Small intestine (tissue), 7 donors: ENCODE results near the gene NT5M. TPM values are rescaled to one million over a fixed set of nuclear protein-coding genes. Genes with fewer than 3 reads are reported as not detected.

ENCODE experiments used
- DNase-seq, 2 donors: peaks; one replicate each; pipeline versions ENCODE4 v3.0.0 to v3.0.0-alpha.2; 2013
- FAIRE-seq: peaks from 2 replicates; lab custom pipeline; 2012; peaks lifted over from hg19 to GRCh38; lab: Jason Lieb, UNC
- H3K27ac ChIP-seq, 3 donors: one replicate each; pipeline ENCODE4 v1.5.1; 2013; ENCODE audit warnings: low read length in 2 of 3, mild to moderate bottlenecking in 2 of 3, control low read depth in 1 of 3, inconsistent platforms in 1 of 3, low read depth in 1 of 3, moderate library complexity in 1 of 3
- H3K27me3 ChIP-seq, 3 donors: one replicate each; pipeline ENCODE4 v1.6.1; 2013; ENCODE audit warnings: low read length in 3 of 3, inconsistent platforms in 1 of 3; ENCODE audit not compliant: control insufficient read depth in 3 of 3, insufficient read depth in 3 of 3
- H3K36me3 ChIP-seq, 3 donors: one replicate each; pipeline ENCODE4 v1.6.1; 2013; ENCODE audit warnings: low read length in 3 of 3, inconsistent platforms in 1 of 3, low read depth in 1 of 3, mild to moderate bottlenecking in 1 of 3, moderate library complexity in 1 of 3; ENCODE audit not compliant: control insufficient read depth in 3 of 3, insufficient read depth in 2 of 3
- H3K4me1 ChIP-seq, 3 donors: one replicate each; pipeline ENCODE4 v1.6.1; 2013; ENCODE audit warnings: low read length in 2 of 3, inconsistent platforms in 1 of 3, low read depth in 1 of 3, mild to moderate bottlenecking in 1 of 3, moderate library complexity in 1 of 3; ENCODE audit not compliant: control insufficient read depth in 3 of 3, insufficient read depth in 2 of 3
- H3K4me3 ChIP-seq, 3 donors: one replicate each; pipeline ENCODE4 v1.5.1; 2013; ENCODE audit warnings: low read length in 3 of 3, control low read depth in 1 of 3, inconsistent platforms in 1 of 3, low read depth in 1 of 3, mild to moderate bottlenecking in 1 of 3, moderate library complexity in 1 of 3
- H3K9me3 ChIP-seq, 2 donors: one replicate each; pipeline ENCODE4 v1.6.1; 2013; ENCODE audit warnings: low read depth in 1 of 2, low read length in 1 of 2; ENCODE audit not compliant: control insufficient read depth in 2 of 2, insufficient read depth in 1 of 2
- WGBS, 3 donors: extraction: QIAGEN DNeasy Blood & Tissue Kit; methylation state at CpG; one replicate each; pipeline ENCODE4 v1.1.7; 2013; 5-methylcytosine and 5-hydroxymethylcytosine counted together
- polyA plus RNA-seq, 4 donors: library from polyadenylated mRNA; stranded (reverse) in 3 of 4; unstranded in 1 of 4; fragments of 200-250 nt in 3 of 4; fragments of 120-200 nt in 1 of 4; gene quantifications; one replicate each; pipeline versions ENCODE4 v1.2.1 to v1.2.3, GENCODE V29; 2013
- donor health status: healthy with polysubstance abuse.
- donor health status: control.
- donor health status: control.
- donor health status: Bipolar disorder and iron deficiency.
- donor health status: healthy.

Gene NT5M
- polyA plus RNA-seq, 4 donors = 0.54 to 2.1 (median 1.6) TPM; not detected in 1

DNA sequence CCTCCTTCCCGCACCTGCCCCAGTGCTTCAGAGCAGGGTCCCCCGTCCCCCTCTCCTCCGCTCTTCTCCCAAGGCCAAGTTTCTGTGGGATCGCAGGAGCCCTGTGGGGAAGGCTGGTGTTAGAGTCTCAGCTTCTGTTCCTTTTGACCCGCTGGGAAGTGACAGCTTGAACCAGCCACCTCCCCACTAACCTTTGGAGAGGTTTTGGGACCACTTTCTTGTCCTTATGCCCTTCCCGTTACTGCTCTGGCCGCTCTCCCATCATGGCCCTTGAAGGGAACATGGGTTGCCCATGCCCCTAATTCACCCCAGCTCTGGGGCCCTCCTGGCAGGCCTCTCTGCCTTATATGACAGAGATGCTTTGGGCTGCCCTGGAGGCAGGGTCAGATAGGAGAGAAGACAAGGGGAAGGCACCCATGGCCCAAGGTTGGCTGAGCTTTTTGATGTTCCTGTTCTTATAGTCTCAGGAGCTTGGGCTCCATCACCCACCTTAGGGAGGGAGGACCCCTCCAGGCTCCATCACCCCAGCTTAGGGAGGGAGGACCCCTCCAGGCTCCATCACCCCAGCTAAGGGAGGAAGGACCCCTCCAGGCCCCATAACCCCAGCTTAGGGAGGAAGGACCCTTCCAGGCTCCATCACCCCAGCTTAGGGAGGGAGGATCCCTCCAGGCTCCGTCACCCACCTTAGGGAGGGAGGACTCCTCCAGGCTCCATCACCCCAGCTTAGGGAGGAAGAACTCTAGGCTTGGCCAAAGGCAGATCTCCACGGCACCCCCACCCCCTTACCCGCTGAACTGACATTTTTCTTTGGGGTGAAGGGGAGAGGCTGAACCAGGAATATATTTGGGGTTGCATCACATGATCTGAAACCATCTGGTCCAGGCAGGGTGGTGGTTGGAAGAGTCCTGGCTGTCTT lies 45.0 kb downstream of the NT5M start:
- Histone ChIP-seq H3K4me3 (no peak overlapping the region), H3K9me3 (no peaks in the 10 kb centered on the region), H3K36me3 (peaks cover 0 to 5% (median 0%) of the 10 kb centered on the region in 3 donors), H3K27ac (no peak overlapping the region), H3K27me3 (no peaks in the 10 kb centered on the region), H3K4me1 (no peaks in the 10 kb centered on the region)
- DNase-seq (no peak), FAIRE-seq (no peak)
- 85 to 97% (median 91%) methylated on average over 10 of the region's 10 CpGs for WGBS, 3 donors

- DNase-seq = peak in 1 of 2 donors; percentile 16
- WGBS, 3 donors = 29 to 56% (median 38%) methylated on average over 11 of the region's 11 CpGs
- H3K36me3 ChIP-seq = peaks cover 0 to 5% (median 0%) of the 10 kb centered on the region in 3 donors
- H3K27ac ChIP-seq = no peak overlapping the region
- H3K27me3 ChIP-seq = no peaks in the 10 kb centered on the region
- no peak overlapping the region for H3K4me3 ChIP-seq
- H3K9me3 ChIP-seq = no peaks in the 10 kb centered on the region
- H3K4me1 ChIP-seq = no peaks in the 10 kb centered on the region
- no peak for FAIRE-seq
These were observed 45.9 kb downstream of the NT5M start for GRCh38 chr17:17348872-17349723.

GRCh38 chr17:17349724-17350106 lies 46.5 kb downstream of the NT5M start:
- H3K27ac ChIP-seq = no peak overlapping the region
- FAIRE-seq (no peak), DNase-seq (no peak)
- no peaks in the 10 kb centered on the region for H3K4me1 ChIP-seq
- H3K9me3 ChIP-seq = no peaks in the 10 kb centered on the region
- WGBS, 3 donors = 57 to 66% (median 60%) methylated on average over 14 of the region's 14 CpGs
- no peaks in the 10 kb centered on the region for H3K27me3 ChIP-seq
- no peak overlapping the region for H3K4me3 ChIP-seq
- H3K36me3 ChIP-seq = peaks cover 0 to 5% (median 0%) of the 10 kb centered on the region in 3 donors

GRCh38 chr17:17350491-17351355 lies 47.5 kb downstream of the NT5M start:
- DNase-seq (no peak), FAIRE-seq (no peak)
- 71 to 79% (median 77%) methylated on average over 19 of the region's 19 CpGs for WGBS, 3 donors

GRCh38 chr17:17351356-17351891 lies 48.3 kb downstream of the NT5M start:
- H3K9me3 ChIP-seq = no peaks in the 10 kb centered on the region
- peaks cover 0 to 3% (median 0%) of the 10 kb centered on the region in 3 donors for H3K4me1 ChIP-seq
- peaks cover 0 to 5% (median 0%) of the 10 kb centered on the region in 3 donors for H3K27me3 ChIP-seq
- H3K4me3 ChIP-seq = no peak overlapping the region
- H3K36me3 ChIP-seq = peaks cover 0 to 5% (median 0%) of the 10 kb centered on the region in 3 donors
- no peak overlapping the region for H3K27ac ChIP-seq
- 69 to 82% (median 74%) methylated on average over 15 to 16 of the region's 16 CpGs for whole genome bisulfite sequencing, 3 donors
- DNase-seq = no peak
- FAIRE-seq = no peak

More at GRCh38 chr17:17350491-17351355, 47.5 kb downstream of the NT5M start:
- Histone ChIP-seq H3K9me3 (no peaks in the 10 kb centered on the region), H3K4me3 (no peak overlapping the region), H3K27ac (no peak overlapping the region), H3K36me3 (peaks cover 0 to 5% (median 0%) of the 10 kb centered on the region in 3 donors), H3K4me1 (no peaks in the 10 kb centered on the region), H3K27me3 (peaks cover 0 to 5% (median 0%) of the 10 kb centered on the region in 3 donors)

GRCh38 chr17:17351901-17352781 lies 49.0 kb downstream of the NT5M start:
- H3K4me3 ChIP-seq = no peak overlapping the region
- no peak overlapping the region for H3K27ac ChIP-seq
- peaks cover 0 to 3% (median 0%) of the 10 kb centered on the region in 3 donors for H3K4me1 ChIP-seq
- H3K36me3 ChIP-seq = peaks cover 0 to 3% (median 0%) of the 10 kb centered on the region in 3 donors
- WGBS, 3 donors = 66 to 68% (median 67%) methylated on average over 34 to 35 of the region's 35 CpGs
- FAIRE-seq (no peak), DNase-seq (no peak)
- H3K27me3 ChIP-seq = peaks cover 0 to 5% (median 0%) of the 10 kb centered on the region in 3 donors
- no peaks in the 10 kb centered on the region for H3K9me3 ChIP-seq
